ENCODE results near the gene LGI4.

LGI4 gene

GRCh38 chr19:35088131-35088913 lies 46.5 kb downstream of the LGI4 start:
- DNase-seq (ENCODE audit: low read depth in 1 of 2, low spot score in 1 of 2), result no peak

DNA sequence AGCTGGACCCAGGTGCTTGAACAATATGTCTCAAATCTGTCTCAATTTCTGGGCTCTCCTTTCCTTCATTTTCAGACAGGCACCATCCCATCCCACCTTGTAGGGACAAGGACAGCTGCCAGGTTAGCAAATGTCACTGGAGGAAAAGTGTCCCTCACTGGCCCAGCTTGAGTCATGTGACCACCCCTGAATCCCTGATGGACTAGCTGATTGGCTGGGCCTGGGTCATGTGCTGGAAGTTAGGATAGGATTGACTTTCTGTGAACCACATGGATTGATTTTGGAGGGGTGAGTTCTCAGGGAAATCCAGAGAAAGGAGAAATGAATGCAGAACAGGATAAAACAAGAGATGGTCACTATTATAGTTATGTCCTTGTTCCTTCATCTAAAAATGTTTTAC lies 47.5 kb downstream of the LGI4 start:
- DNase-seq (ENCODE audit: low read depth in 1 of 2, low spot score in 1 of 2), result no peak

DNA sequence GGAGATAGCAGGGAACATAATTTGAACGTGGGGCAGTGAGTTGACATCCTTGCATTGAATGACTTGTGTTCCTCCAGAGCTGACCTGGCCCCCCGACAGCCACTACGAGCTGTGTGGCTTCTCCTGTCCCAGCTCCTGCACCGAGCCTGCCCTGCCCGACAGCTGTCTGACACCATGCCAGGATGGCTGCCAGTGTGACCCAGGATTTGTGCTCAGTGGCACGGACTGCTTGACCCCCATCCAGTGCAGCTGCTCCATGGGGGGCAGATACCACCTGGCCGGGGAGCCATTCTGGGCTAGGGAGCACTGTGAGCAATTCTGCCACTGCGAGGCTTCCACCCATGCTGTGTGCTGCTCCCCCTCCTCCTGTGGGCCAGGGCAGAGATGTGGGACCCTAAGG lies 48.4 kb downstream of the LGI4 start:
- no peak for DNase-seq (ENCODE audit: low read depth in 1 of 2, low spot score in 1 of 2)

DNA sequence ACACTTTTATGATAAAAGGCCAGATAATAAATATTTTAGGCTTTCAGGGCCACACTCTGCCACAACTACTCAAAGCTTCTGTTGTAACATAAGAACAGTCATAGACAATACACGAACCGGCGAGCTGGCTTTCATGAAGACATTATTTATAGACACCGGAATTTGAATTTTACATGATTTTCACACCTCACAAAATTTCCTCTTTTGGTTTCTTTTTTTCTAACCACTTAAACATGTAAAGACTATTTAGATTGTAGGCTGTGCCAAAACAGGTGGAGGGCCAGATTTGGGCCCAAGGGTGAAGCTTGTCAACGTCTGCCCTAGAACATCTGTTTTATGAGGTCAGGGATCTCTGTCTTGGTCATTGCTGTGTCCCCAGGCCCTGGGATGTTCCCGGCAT lies 48.9 kb downstream of the LGI4 start:
- DNase-seq (ENCODE audit: low read depth in 1 of 2, low spot score in 1 of 2), result no peak

GRCh38 chr19:35084509-35084762 lies 50.4 kb downstream of the LGI4 start:
- DNase-seq (ENCODE audit: low read depth in 1 of 2, low spot score in 1 of 2), result no peak

DNA sequence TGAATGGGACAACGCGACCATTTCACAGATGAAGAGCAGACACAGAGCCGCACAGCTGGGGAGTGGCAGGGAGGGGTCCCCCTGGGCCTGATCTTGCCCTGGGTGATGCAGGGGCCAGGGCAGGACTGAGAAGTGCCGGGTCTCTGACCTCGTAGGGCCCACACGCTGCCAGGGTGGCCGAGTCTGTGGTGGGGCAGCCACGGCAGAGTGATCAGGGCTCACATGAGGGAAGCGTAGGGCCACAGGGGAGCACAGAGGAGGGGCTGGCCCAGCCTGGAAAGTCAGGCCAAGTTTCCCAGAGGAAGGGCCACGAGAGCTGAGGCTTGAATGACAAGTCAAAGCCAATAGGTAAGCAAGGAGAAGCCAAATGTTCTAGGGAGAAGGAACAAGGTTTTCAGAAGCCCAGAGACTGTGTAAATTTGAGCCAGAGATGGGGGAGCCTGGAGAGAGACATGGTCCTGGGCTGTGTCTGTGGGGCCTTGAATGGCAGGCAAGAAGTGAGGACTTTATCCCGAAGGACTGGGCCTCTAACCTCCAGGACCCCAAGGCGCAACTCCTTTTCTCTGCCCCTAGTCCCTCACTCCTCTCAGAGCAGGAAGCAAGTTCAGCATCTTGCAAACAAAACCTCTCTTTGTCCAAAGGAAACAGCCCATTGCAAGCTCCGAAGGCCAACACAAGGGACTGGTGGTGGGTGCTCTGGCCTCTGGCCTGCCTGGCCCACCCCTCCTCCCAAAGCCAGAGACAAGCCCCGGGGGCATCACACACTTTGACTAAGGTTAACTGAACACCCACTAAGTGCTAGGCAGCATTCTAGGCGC lies 51.0 kb downstream of the LGI4 start:
- no peak for DNase-seq (ENCODE audit: low read depth in 1 of 2, low spot score in 1 of 2)

- DNase-seq (ENCODE audit: low read depth in 1 of 2, low spot score in 1 of 2), result no peak
Observed at GRCh38 chr19:35081201-35081600, 53.7 kb downstream of the LGI4 start.

GRCh38 chr19:35080613-35081170 lies 54.2 kb downstream of the LGI4 start:
- no peak for DNase-seq (ENCODE audit: low read depth in 1 of 2, low spot score in 1 of 2)

GRCh38 chr19:35079826-35080225 lies 55.0 kb downstream of the LGI4 start:
- no peak for DNase-seq (ENCODE audit: low read depth in 1 of 2, low spot score in 1 of 2)

GRCh38 chr19:35077411-35078223 lies 57.2 kb downstream of the LGI4 start:
- DNase-seq (ENCODE audit: low read depth in 1 of 2, low spot score in 1 of 2), result no peak

GRCh38 chr19:35076657-35077056 lies 58.2 kb downstream of the LGI4 start:
- no peak for DNase-seq (ENCODE audit: low read depth in 1 of 2, low spot score in 1 of 2)

GRCh38 chr19:35076026-35076370 lies 58.9 kb downstream of the LGI4 start:
- no peak for DNase-seq (ENCODE audit: low read depth in 1 of 2, low spot score in 1 of 2)

- no peak for DNase-seq (ENCODE audit: low read depth in 1 of 2, low spot score in 1 of 2)
Observed at GRCh38 chr19:35075202-35076025, 59.4 kb downstream of the LGI4 start.

All from activated CD4-positive, alpha-beta T cell treated with anti-CD3 and anti-CD28 coated beads, Interleukin-2, amount 50 U/mL, for 24 hours (primary cell).